H1 (cell line): ENCODE data around the gene TMEM151B. TPM values are rescaled to one million over a fixed set of nuclear protein-coding genes. Genes with fewer than 3 reads are reported as not detected.
"Not testable (repeated sequence)": the region's sequence is repeated elsewhere in the genome, so short reads cannot be mapped to it uniquely, and the experiment has no call there.

Source experiments
- CTCF ChIA-PET: fragments of 300-600 bp; sonication (Branson Sonifier 250); formaldehyde crosslinking; loops from one replicate; lab custom pipeline; 2021; ENCODE audit not compliant: partially characterized antibody; lab: Charles Lee
- POLR2A ChIA-PET: fragments of 300-600 bp; sonication (Branson Sonifier 250); formaldehyde crosslinking; loops from one replicate; lab custom pipeline; 2021; ENCODE audit warnings: inconsistent platforms; ENCODE audit not compliant: partially characterized antibody; lab: Charles Lee
- DNase-seq, 2 experiments: peaks; one replicate each; pipeline versions ENCODE4 v3.0.0 to v3.0.0-alpha.2; 2010 to 2022; ENCODE audit warnings: low spot score in 2 of 2, low read depth in 1 of 2, mixed read lengths in 1 of 2
- FAIRE-seq: peaks from 2 replicates; lab custom pipeline; 2011; peaks lifted over from hg19 to GRCh38; lab: Jason Lieb, UNC
- H2AFZ ChIP-seq: 2 replicates; pipeline ENCODE4 v1.8.1; 2012; ENCODE audit warnings: low read length, inconsistent platforms
- H2AK5ac ChIP-seq: 2 replicates; pipeline ENCODE4 v1.6.1; 2013; ENCODE audit warnings: low read depth, low read length
- H2BK120ac ChIP-seq: replicated peaks from 2 replicates; pipeline ENCODE3; 2013; ENCODE audit warnings: low read depth, low read length, inconsistent platforms
- H2BK12ac ChIP-seq: 2 replicates; pipeline ENCODE4 v1.6.1; 2013; ENCODE audit warnings: low read depth, low read length
- H2BK15ac ChIP-seq: 2 replicates; pipeline ENCODE4 v1.6.1; 2013; ENCODE audit warnings: low read length
- H2BK20ac ChIP-seq: 2 replicates; pipeline ENCODE4 v1.6.1; 2013; ENCODE audit warnings: low read length
- H2BK5ac ChIP-seq: 2 replicates; pipeline ENCODE4 v1.6.1; 2013; ENCODE audit warnings: low read depth, low read length
- H3K14ac ChIP-seq: 2 replicates; pipeline ENCODE4 v1.6.1; 2013; ENCODE audit warnings: inconsistent platforms; ENCODE audit not compliant: insufficient read length
- H3K18ac ChIP-seq: 2 replicates; pipeline ENCODE4 v1.6.1; 2013; ENCODE audit warnings: low read length; ENCODE audit errors: extremely low read depth
- H3K23ac ChIP-seq: 2 replicates; pipeline ENCODE4 v1.6.1; 2013; ENCODE audit warnings: inconsistent platforms; ENCODE audit not compliant: insufficient read length
- H3K23me2 ChIP-seq: 2 replicates; pipeline ENCODE4 v1.6.1; 2013; ENCODE audit warnings: low read depth, low read length
- H3K27ac ChIP-seq: 2 replicates; pipeline ENCODE4 v1.6.1; 2011; ENCODE audit warnings: low read depth, low read length, inconsistent platforms
- H3K27me3 ChIP-seq, 4 experiments: replicated peaks in 1 of 4; 1 replicate in 1 of 4; 2 replicates in 3 of 4; pipeline versions ENCODE4 v1.6.1 to v1.8.1; 2011 to 2013; ENCODE audit warnings: low read length in 3 of 4, mild to moderate bottlenecking in 3 of 4, inconsistent platforms in 2 of 4, mixed read lengths in 2 of 4, moderate library complexity in 1 of 4; ENCODE audit not compliant: control insufficient read depth in 3 of 4, insufficient read depth in 3 of 4; ENCODE audit errors: extremely low read depth in 1 of 4
- H3K36me3 ChIP-seq, 4 experiments: 2 replicates each; pipeline versions ENCODE4 v1.6.1 to v1.8.1; 2011 to 2013; ENCODE audit warnings: mild to moderate bottlenecking in 4 of 4, low read length in 3 of 4, moderate library complexity in 2 of 4, control low read depth in 1 of 4, inconsistent platforms in 1 of 4; ENCODE audit not compliant: insufficient read depth in 4 of 4, control insufficient read depth in 2 of 4
- H3K4ac ChIP-seq: replicated peaks from 2 replicates; pipeline ENCODE3; 2013; ENCODE audit warnings: low read length, low read depth, mixed read lengths, inconsistent platforms; ENCODE audit not compliant: insufficient read length
- H3K4me1 ChIP-seq, 4 experiments: replicated peaks in 1 of 4; 1 replicate in 1 of 4; 2 replicates in 3 of 4; pipeline versions ENCODE4 v1.6.1 to v1.8.1; 2011 to 2013; ENCODE audit warnings: low read length in 3 of 4, inconsistent platforms in 2 of 4, mixed read lengths in 1 of 4; ENCODE audit not compliant: insufficient read depth in 4 of 4, control insufficient read depth in 3 of 4
- H3K4me2 ChIP-seq, 2 experiments: 2 replicates each; pipeline versions ENCODE4 v1.6.1 to v1.8.1; 2011 to 2013; ENCODE audit warnings: low read depth in 2 of 2, low read length in 2 of 2, control low read depth in 1 of 2, inconsistent platforms in 1 of 2, mild to moderate bottlenecking in 1 of 2; ENCODE audit not compliant: insufficient read depth in 1 of 2
- H3K4me3 ChIP-seq, 4 experiments: fragments of 200-600, 300-600 bp in 1 of 4; sonication (generic), shearing (Covaris generic), sonication (Bioruptor Twin) in 1 of 4; 2 replicates each; pipeline versions ENCODE4 v1.5.1 to v1.8.1; 2011 to 2016; ENCODE audit warnings: low read length in 4 of 4, low read depth in 3 of 4, control low read depth in 2 of 4, inconsistent platforms in 2 of 4, mild to moderate bottlenecking in 2 of 4, mixed read lengths in 1 of 4, moderate library complexity in 1 of 4; ENCODE audit not compliant: insufficient read depth in 2 of 4; ENCODE audit errors: extremely low read depth in 1 of 4
- H3K56ac ChIP-seq: replicated peaks from 2 replicates; pipeline ENCODE3; 2013; ENCODE audit warnings: low read depth, mild to moderate bottlenecking, mixed read lengths, low read length, inconsistent platforms; ENCODE audit not compliant: insufficient read length
- H3K79me1 ChIP-seq: 2 replicates; pipeline ENCODE4 v1.6.1; 2013; ENCODE audit warnings: low read depth, low read length, control low read depth
- H3K79me2 ChIP-seq, 2 experiments: 2 replicates each; pipeline versions ENCODE4 v1.6.1 to v1.8.1; 2012 to 2013; ENCODE audit warnings: low read length in 2 of 2, mild to moderate bottlenecking in 2 of 2, inconsistent platforms in 1 of 2; ENCODE audit not compliant: insufficient read depth in 2 of 2, control insufficient read depth in 1 of 2
- H3K9ac ChIP-seq, 4 experiments: replicated peaks in 1 of 4; 1 replicate in 1 of 4; 2 replicates in 3 of 4; pipeline versions ENCODE4 v1.6.1 to v1.8.1; 2011 to 2013; ENCODE audit warnings: low read depth in 3 of 4, low read length in 3 of 4, control low read depth in 2 of 4, mild to moderate bottlenecking in 2 of 4, moderate library complexity in 2 of 4, inconsistent platforms in 1 of 4; ENCODE audit errors: extremely low read depth in 1 of 4
- H3K9me3 ChIP-seq, 2 experiments: 2 replicates each; pipeline versions ENCODE4 v1.6.1 to v1.8.1; 2012 to 2013; ENCODE audit warnings: mild to moderate bottlenecking in 2 of 2, moderate library complexity in 2 of 2, control low read depth in 1 of 2, inconsistent platforms in 1 of 2, low read depth in 1 of 2, low read length in 1 of 2, mixed read lengths in 1 of 2; ENCODE audit not compliant: insufficient read depth in 2 of 2
- H4K20me1 ChIP-seq, 2 experiments: replicated peaks in 1 of 2; 2 replicates each; pipeline versions ENCODE3 to v1.8.1; 2011 to 2013; ENCODE audit warnings: inconsistent platforms in 2 of 2, low read length in 2 of 2, mild to moderate bottlenecking in 1 of 2; ENCODE audit not compliant: insufficient read depth in 2 of 2, control insufficient read depth in 1 of 2
- H4K5ac ChIP-seq: 2 replicates; pipeline ENCODE4 v1.6.1; 2013; ENCODE audit warnings: low read length, low read depth, mixed read lengths, inconsistent platforms; ENCODE audit not compliant: insufficient read length
- H4K8ac ChIP-seq: 2 replicates; pipeline ENCODE4 v1.8.0; 2013; ENCODE audit warnings: mild to moderate bottlenecking, moderate library complexity, low read length, inconsistent platforms; ENCODE audit not compliant: insufficient read depth; ENCODE audit errors: extremely low read depth
- H4K91ac ChIP-seq: replicated peaks from 2 replicates; pipeline ENCODE3; 2013; ENCODE audit warnings: low read length, mixed read lengths, inconsistent platforms; ENCODE audit not compliant: insufficient read length
- RAD21 ChIP-seq, 2 experiments: IDR thresholded peaks in 1 of 2; conservative IDR thresholded peaks in 1 of 2; 2 replicates each; pipeline ENCODE4 v1.6.1; 2011; ENCODE audit warnings: low read depth in 2 of 2, low read length in 2 of 2, improper control_type of control experiment in 1 of 2, inconsistent platforms in 1 of 2, mild to moderate bottlenecking in 1 of 2, moderate library complexity in 1 of 2
- WGBS, 2 experiments: shearing (Covaris generic) in 1 of 2; methylation state at CpG; one replicate each; pipeline versions ENCODE4 v1.1.6 to v1.1.7; 2013 to 2015; ENCODE audit warnings: low lambda C conversion rate in 2 of 2, mixed read lengths in 2 of 2, inconsistent platforms in 1 of 2, low coverage in 1 of 2, missing lambda C conversion rate in 1 of 2; ENCODE audit not compliant: insufficient replicate concordance in 2 of 2, insufficient coverage in 1 of 2, insufficient read length in 1 of 2; ENCODE audit errors: extremely low coverage in 1 of 2, missing lambda C conversion rate in 1 of 2; 5-methylcytosine and 5-hydroxymethylcytosine counted together
- polyA plus RNA-seq, 7 experiments: library from polyadenylated mRNA; depleted of rRNA in 3 of 7; stranded (reverse) in 5 of 7; unstranded in 2 of 7; fragments of >200 nt in 5 of 7; fragments of 200-250 nt in 2 of 7; gene quantifications; 1 replicate in 5 of 7; 2 replicates in 1 of 7; 4 replicates in 1 of 7; pipeline versions ENCODE4 v1.2.1 to v1.2.3, GENCODE V29; 2011 to 2013; ENCODE audit warnings: missing spikeins in 2 of 7, mixed read lengths in 2 of 7
- total RNA-seq: library from RNA; stranded (reverse); fragmentation: NEBNext Ultra II Directional; extraction: Animal tissue kit (Norgen Biotek cat#: 25700); gene quantifications from 2 replicates; pipeline ENCODE4 v1.2.1, GENCODE V29; 2021
- TF ChIP-seq, protein P1 (sequence below): IDR thresholded peaks from 2 replicates; pipeline ENCODE4 v1.6.1; 2011; ENCODE audit warnings: low read depth, mild to moderate bottlenecking, low read length; ENCODE audit not compliant: insufficient read depth

Gene TMEM151B
- total and polyA plus RNA-seq, 2 of the 8 experiments (the other 6 are each of a cell fraction or from before 2014, with no cell fraction given), result 8.0 to 15.5 TPM

- TF ChIP-seq, protein P1, sequence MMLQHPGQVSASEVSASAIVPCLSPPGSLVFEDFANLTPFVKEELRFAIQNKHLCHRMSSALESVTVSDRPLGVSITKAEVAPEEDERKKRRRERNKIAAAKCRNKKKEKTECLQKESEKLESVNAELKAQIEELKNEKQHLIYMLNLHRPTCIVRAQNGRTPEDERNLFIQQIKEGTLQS, result no peak
- no peak for TF ChIP-seq RAD21 (IDR thresholded peaks at IDR 0.05 in 1 of 2, conservative IDR thresholded peaks at IDR 0.05 in 1 of 2; ENCODE audit: low read depth in 2 of 2, low read length in 2 of 2)
These were observed 40.1 kb upstream of the TMEM151B start (continued) for GRCh38 chr6:44230034-44230675.

- not testable (repeated sequence) for H3K23ac ChIP-seq, H2BK5ac ChIP-seq, H3K4me3 ChIP-seq, FAIRE-seq, H3K9ac ChIP-seq, H3K4ac ChIP-seq, H2BK20ac ChIP-seq, H2AK5ac ChIP-seq, H3K27ac ChIP-seq, H3K27me3 ChIP-seq, H2BK15ac ChIP-seq, H3K4me2 ChIP-seq, H4K91ac ChIP-seq, H3K18ac ChIP-seq, H4K5ac ChIP-seq, H4K8ac ChIP-seq, H2BK12ac ChIP-seq, H2AFZ ChIP-seq, H2BK120ac ChIP-seq, H3K23me2 ChIP-seq, H3K14ac ChIP-seq, DNase-seq, H3K9me3 ChIP-seq, H3K56ac ChIP-seq
- Histone ChIP-seq H3K4me1 (peaks cover 8 to 18% (median 9%) of the 10 kb centered on the region in 4 experiments), H3K79me1 (peaks cover 25% of the 10 kb centered on the region), H4K20me1 (peaks cover 22 to 33% of the 10 kb centered on the region in 2 experiments), H3K36me3 (peaks cover 35 to 63% (median 54%) of the 10 kb centered on the region in 4 experiments), H3K79me2 (peaks cover 0 to 23% of the 10 kb centered on the region in 2 experiments; a peak in 2 of 4 replicates)
- POLR2A ChIA-PET, result interaction anchor here (18.9 to 21.0 kb wide), 2 partner anchors 14 to 26 kb away, joined by 477 to 581 read pairs; partner anchors contain the start of genes HSP90AB1 and SLC35B2
- WGBS, 2 experiments, result 88% methylated on average over 9 of the region's 9 CpGs; no CpG with 5 or more reads in 1 of the 2 experiments
- CTCF ChIA-PET, result interaction anchor here (1.1 to 19.4 kb wide), 5 partner anchors 17 to 135 kb away, joined by 3 to 287 read pairs (median 3); no protein-coding TSS in a partner anchor
These were observed 38.8 kb upstream of the TMEM151B start for GRCh38 chr6:44231426-44231825.
